Stimulated activated CD8-positive, alpha-beta memory T cell treated with anti-CD3 and anti-CD28 coated beads, Interleukin-12 subunit alpha, Interleukin-12 subunit beta, amount 100 ng/mL, for 24 hours (primary cell): ENCODE data around the gene MTOR.

Experiments used
- DNase-seq: peaks from one replicate; pipeline ENCODE4 v3.0.0-alpha.2; 2020; ENCODE audit errors: extremely low read depth

MTOR gene

GRCh38 chr1:11150326-11150725, 112.0 kb downstream of the MTOR start:
- no peak for DNase-seq

GRCh38 chr1:11147197-11147770, 115.1 kb downstream of the MTOR start:
- DNase-seq = no peak

GRCh38 chr1:11145741-11146140, 116.6 kb downstream of the MTOR start:
- no peak for DNase-seq

GRCh38 chr1:11144570-11145256, 117.6 kb downstream of the MTOR start:
- DNase-seq = no peak

DNA sequence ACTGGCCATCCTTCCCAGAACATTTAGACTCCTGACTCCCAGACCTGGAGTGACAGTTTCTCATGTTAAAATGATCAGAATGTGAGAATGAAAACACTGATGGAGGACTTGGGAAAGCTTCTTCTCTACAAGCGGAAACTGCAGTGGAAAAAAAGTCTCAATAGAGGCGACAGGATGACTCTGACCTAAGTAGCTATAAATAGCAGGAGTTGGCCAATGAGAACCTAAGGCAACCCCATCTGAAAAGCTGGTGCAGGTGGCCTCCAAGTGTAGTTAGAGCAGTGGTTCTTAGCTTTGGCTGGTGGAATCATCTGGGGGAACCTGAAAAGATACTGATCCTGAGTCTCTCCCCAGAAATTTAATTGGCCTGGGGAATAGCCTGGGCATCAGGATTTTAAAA, 118.4 kb downstream of the MTOR start:
- no peak for DNase-seq

DNA sequence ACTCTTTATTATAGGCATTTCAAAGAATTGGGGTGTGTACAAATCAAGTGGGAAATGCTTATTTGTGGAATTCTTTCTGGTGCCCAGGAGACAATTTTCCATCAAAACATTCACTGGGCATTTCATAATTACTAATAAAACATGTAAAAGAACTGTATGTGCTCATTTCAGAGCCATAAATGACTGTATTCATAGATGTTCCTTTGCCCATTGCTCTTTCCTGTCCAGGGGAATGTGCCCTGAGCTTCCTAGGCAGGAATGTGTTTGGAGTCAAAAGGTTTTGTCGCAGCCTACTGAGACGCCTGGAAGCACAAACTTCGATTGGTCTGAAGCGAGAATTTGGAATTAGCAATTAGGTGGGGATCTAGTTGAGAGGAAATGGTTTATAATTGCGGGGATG, 119.0 kb downstream of the MTOR start:
- no peak for DNase-seq

DNA sequence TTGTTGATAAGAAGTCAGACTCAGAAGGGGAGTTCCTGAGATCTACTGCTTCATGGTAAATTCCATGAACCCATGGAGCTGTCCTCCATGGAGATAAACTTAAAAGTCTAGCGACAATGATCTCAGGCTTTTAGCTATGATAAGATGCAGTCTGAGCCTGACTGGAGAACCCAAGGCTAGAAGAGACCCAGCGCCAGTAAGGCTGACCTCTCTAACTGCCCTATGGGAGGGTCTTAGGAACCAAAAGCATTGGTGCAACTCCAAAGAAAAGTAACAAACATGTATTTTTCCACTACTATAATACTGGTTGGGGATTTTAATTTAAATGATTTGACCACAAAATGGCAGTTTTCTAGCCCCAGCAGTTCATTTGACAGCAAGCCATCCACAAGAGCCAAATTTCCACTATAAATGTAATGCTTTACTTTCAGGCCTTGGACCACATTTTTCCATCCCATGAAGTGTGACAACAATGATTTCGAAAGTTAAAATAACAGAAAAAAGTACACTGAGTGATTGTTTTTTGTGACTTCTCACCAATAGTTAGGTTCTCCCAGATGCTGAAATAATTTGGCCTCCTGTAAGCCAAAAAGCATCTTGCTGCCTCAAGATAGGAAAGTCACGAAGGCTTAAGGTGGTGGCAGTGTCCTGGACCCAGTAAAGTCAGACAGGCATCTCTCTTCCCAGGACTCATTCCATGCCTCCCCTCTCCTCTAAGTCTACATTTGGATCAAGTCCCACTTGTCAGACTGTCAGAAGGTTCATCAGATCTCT, 119.5 kb downstream of the MTOR start:
- DNase-seq = no peak

DNA sequence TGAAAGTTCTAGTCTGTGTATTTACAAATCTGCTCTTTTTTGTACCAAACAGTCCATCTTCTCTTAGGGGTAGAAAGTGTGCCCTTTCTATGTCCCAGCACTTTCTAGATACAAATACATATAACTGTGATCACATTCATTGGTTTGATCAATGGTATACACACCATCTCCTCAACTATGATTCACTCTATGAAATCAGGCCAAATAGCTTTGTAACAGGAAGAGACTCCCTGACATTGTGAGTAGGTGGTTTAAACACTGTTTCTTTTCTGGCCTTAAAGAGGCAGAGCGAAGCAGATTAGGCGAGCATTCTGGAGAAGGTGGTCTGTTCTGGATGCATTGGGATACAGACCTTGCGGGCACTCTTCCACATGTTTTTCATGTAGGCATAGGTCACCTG, 123.4 kb downstream of the MTOR start:
- no peak for DNase-seq

GRCh38 chr1:11138029-11138428, 124.3 kb downstream of the MTOR start:
- no peak for DNase-seq

DNA sequence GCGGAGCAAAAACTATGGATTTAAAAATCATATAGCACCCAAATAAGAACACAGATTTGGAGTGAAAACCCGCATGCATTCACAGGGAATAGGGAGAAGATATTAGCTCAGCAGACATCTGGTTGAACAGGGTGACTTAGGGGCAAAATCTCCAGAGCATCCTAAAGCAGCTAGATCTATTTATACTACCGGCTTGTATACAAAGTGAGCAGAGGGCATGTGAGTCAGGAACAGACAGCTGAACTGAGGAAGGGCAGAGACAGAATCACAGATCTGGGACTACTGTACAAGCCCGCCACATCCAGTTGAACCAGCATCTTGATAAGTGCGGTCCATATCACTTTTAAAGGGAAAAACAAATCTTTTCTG, 127.5 kb downstream of the MTOR start:
- DNase-seq = no peak

GRCh38 chr1:11134251-11134897, 128.0 kb downstream of the MTOR start:
- no peak for DNase-seq

DNA sequence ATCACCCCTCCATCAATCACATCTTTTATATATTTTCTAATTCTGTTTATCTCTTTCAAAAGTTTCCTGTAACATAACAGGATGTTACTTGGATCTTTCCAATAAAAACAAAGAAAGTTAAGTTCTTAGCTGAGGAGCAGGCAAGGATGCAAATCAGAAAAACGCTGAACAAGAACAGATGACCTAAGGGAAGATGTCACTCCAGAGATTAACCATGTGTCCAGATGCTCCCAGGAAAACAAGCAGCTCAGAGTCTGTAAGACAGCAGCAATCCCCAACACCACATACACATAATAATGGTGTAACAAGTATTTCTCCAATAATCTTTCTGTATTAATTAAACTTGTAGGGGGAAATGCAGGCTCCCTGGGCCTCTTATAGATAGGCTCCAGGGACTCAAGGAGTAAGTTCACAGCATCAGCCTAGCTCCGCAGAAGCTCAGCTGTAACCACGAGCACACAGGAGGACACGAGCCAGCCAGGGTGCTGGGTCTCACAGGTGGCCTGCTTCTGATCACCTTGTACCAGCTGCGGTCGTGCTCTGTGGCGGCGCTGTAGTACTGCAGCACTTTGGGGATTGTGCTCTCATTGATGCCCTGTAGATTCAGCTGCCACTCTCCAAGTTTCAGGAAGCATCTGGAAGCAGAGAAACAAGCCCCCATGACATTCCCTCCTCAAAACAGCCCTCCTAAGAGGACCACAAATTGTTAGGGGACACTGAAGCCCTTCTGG, 129.6 kb downstream of the MTOR start:
- DNase-seq = no peak

DNA sequence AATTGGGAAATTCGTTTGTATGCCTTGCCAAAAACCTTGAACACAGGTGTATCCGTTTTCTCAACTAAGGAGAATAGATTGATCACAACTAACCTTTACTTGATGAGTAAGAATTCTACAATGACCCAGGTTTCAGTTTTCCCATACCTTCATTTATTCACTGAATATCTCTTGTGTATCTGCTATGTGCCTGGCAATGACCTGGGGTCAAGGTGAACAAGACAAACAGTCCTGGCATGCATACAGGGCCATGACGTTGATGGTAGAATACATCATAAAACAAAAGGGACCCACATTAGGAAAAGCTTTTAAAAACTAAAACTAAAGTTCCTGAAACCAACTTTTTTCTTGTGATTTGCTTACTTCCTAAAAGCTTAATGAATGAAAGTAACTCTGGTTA, 130.5 kb downstream of the MTOR start:
- DNase-seq = no peak

GRCh38 chr1:11130406-11130805, 131.9 kb downstream of the MTOR start:
- no peak for DNase-seq

- no peak for DNase-seq
Observed at GRCh38 chr1:11129649-11130390, 132.5 kb downstream of the MTOR start.

GRCh38 chr1:11126569-11126968, 135.8 kb downstream of the MTOR start:
- no peak for DNase-seq

- no peak for DNase-seq
Observed at GRCh38 chr1:11125931-11126330, 136.4 kb downstream of the MTOR start.

DNA sequence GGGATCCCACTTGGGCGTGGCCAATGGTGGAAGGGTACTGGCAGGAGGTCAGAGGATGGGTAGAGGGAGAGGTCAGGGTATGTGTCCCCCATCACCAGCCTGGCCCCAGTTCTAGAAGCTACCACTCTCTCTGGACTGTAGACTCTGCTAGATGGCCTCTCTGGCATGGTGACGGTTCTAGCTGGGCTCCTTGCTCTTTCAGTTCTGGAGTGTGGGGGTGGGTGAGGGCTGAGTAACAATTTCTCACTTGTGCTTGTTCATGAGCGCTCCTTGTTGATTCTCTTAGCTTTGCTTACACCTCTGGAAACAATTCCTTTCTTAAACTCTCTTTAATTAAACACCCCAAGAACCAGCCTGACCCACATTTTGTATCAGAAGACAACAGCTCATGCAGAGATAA, 137.4 kb downstream of the MTOR start:
- DNase-seq = no peak

DNA sequence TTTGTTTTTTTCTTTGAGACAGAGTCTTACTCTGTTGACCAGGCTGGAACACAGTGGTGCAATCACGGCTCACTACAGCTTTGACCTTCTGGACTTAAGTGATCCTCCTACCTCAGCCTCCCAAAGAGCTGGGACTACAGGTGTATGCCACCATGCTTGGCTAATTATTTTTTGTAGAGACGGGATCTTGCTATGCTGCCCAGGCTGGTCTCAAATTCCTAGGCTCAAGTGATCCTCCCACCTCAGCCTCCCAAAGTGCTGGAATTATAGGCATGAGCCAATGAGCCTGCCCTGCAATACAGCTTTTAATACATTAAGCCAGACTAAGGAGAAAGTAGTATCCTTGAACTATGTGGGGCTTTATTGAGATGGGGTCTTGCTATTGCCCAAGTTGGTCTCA, 146.0 kb downstream of the MTOR start:
- DNase-seq = no peak

DNA sequence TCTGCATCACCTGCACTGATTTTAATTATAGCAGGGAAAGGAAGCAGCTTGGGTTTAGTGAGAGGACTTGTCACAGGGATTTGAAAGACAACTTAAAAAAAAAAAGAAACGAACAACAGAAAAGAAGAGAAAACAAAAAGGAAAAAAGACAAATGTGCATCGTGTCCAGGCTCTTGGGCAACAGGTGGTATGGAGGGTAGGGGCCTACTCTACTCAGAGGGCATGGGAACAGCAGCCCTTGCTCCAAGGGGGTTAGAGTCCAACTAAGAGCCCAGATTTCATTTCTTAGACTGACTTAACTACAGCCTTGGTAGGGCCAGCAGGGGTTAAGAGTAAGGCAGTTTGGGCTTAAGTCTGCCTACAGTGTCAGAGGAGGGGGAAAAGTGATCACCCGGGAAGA, 147.4 kb downstream of the MTOR start:
- no peak for DNase-seq

- no peak for DNase-seq
Observed at GRCh38 chr1:11109047-11109760, 153.1 kb downstream of the MTOR start.
